Activated B cell treated with CpG ODN at 0.5 μM for 24 hours (primary cell): ENCODE results near the gene RPL3. TPM values are rescaled to one million over a fixed set of nuclear protein-coding genes. Genes with fewer than 3 reads are reported as not detected.

Experiments
- ATAC-seq: fragments of 200-7000 bp; cut with Tn5 transposase; one replicate; pipeline ENCODE4 v1.10.0; 2021; ENCODE audit warnings: low read depth, mild to moderate bottlenecking, moderate library complexity
- CTCF ChIA-PET: fragments of 350-600 bp; sonication (Branson Sonifier 250); formaldehyde crosslinking; loops from one replicate; lab custom pipeline; 2021; ENCODE audit warnings: antibody characterized with exemption; lab: Charles Lee
- POLR2A ChIA-PET: fragments of 350-600 bp; sonication (Branson Sonifier 250); formaldehyde crosslinking; loops from one replicate; lab custom pipeline; 2021; ENCODE audit warnings: antibody characterized with exemption; lab: Charles Lee
- DNase-seq: peaks from one replicate; pipeline ENCODE4 v3.0.0; 2022
- H3K27ac Mint-ChIP-seq: one replicate; pipeline ENCODE4 v1.8.0; 2020; ENCODE audit warnings: mixed read lengths
- H3K27me3 Mint-ChIP-seq: one replicate; pipeline ENCODE4 v1.8.0; 2021; ENCODE audit warnings: mixed read lengths
- H3K36me3 Mint-ChIP-seq: one replicate; pipeline ENCODE4 v1.8.0; 2021; ENCODE audit warnings: low read depth, mixed read lengths
- H3K4me1 Mint-ChIP-seq: one replicate; pipeline ENCODE4 v1.8.0; 2021; ENCODE audit warnings: mixed read lengths
- H3K4me3 Mint-ChIP-seq: one replicate; pipeline ENCODE4 v1.8.0; 2020; ENCODE audit warnings: mild to moderate bottlenecking, mixed read lengths
- H3K9me3 Mint-ChIP-seq: one replicate; pipeline ENCODE4 v1.8.0; 2020; ENCODE audit warnings: mixed read lengths
- intact Hi-C: fragments of 100-400 bp; cut with micrococcal nuclease; formaldehyde crosslinking; loops from one replicate; pipeline ENCODE4 v1.15.1; 2024
- total RNA-seq: library from RNA; stranded (reverse); gene quantifications from 2 replicates; pipeline ENCODE4 v1.2.3, GENCODE V29; 2022
- TF ChIP-seq, protein P1 (sequence below): fragments of 200-600 bp; IDR thresholded peaks from one replicate; pipeline ENCODE4 v1.8.0; 2022; ENCODE audit warnings: antibody characterized with exemption, mild to moderate bottlenecking

RPL3 gene
- total RNA-seq, 1 donor from 2014 or later: 3,087 TPM

DNA sequence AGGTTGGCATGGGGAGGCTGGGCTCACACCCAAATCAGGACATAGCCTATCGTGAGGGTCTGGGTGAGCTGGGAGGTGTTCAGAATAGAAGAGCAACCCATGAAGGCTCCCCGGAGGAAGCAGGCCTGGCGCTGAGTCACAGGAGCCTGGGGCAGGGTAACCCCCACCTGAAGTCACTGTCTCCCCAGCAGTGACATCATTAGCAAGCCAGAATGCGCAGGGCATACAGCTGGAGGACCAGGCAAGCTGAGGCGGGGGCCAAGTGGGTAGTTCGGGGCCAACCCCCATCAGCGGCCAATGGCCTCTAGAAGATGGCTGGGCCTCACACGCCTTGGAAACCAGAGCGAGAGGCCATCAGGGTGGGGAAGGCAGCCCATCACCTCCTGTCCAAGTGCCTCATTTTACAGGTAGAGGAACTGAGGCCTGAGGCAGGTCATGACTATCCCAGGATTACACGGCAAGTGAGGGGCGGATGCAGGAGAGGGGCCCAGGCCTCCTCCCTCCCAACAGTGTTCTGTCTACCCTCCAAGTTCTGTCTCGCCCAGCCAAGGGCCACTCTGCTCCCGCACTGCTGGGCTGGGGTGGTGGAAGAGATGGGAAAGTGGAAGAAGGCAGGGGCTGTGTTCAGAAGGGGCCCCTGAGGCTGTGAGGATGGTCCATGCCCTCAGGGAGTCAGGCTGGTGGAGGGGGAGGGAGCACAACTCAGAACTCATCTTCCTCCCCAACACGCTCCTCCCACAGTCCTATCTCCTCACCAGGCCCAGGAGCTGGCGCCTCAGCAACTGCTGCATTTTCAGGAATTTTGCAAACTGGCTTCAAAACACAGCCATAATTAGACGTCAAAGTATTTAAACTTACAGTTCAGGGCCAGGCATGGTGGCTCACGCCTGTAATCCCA is 24.6 kb downstream of the RPL3 start:
- Mint-ChIP-seq H3K4me3 (no peak overlapping the region), H3K36me3 (no peaks in the 10 kb centered on the region), H3K4me1 (peaks cover 18% of the 10 kb centered on the region), H3K9me3 (no peaks in the 10 kb centered on the region), H3K27ac (no peak overlapping the region), H3K27me3 (no peaks in the 10 kb centered on the region)
- TF ChIP-seq, protein P1, sequence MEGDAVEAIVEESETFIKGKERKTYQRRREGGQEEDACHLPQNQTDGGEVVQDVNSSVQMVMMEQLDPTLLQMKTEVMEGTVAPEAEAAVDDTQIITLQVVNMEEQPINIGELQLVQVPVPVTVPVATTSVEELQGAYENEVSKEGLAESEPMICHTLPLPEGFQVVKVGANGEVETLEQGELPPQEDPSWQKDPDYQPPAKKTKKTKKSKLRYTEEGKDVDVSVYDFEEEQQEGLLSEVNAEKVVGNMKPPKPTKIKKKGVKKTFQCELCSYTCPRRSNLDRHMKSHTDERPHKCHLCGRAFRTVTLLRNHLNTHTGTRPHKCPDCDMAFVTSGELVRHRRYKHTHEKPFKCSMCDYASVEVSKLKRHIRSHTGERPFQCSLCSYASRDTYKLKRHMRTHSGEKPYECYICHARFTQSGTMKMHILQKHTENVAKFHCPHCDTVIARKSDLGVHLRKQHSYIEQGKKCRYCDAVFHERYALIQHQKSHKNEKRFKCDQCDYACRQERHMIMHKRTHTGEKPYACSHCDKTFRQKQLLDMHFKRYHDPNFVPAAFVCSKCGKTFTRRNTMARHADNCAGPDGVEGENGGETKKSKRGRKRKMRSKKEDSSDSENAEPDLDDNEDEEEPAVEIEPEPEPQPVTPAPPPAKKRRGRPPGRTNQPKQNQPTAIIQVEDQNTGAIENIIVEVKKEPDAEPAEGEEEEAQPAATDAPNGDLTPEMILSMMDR: no peak
- DNase-seq: no peak
- POLR2A ChIA-PET: no interaction called here
- CTCF ChIA-PET: no interaction called here
- no peak for ATAC-seq
- intact Hi-C loops: no loop called here

- H3K27me3 Mint-ChIP-seq: no peaks in the 10 kb centered on the region
- H3K4me3 Mint-ChIP-seq: no peak overlapping the region
- no peaks in the 10 kb centered on the region for H3K9me3 Mint-ChIP-seq
- no peak overlapping the region for H3K27ac Mint-ChIP-seq
- DNase-seq (no peak), ATAC-seq (no peak)
- H3K4me1 Mint-ChIP-seq: peaks cover 10% of the 10 kb centered on the region
- ChIA-PET CTCF (no interaction called here), POLR2A (no interaction called here)
- TF ChIP-seq, protein P1: no peak
- intact Hi-C loops: no loop called here
- H3K36me3 Mint-ChIP-seq: no peaks in the 10 kb centered on the region
Observed at GRCh38 chr22:39293766-39294368, 25.6 kb downstream of the RPL3 start.

DNA sequence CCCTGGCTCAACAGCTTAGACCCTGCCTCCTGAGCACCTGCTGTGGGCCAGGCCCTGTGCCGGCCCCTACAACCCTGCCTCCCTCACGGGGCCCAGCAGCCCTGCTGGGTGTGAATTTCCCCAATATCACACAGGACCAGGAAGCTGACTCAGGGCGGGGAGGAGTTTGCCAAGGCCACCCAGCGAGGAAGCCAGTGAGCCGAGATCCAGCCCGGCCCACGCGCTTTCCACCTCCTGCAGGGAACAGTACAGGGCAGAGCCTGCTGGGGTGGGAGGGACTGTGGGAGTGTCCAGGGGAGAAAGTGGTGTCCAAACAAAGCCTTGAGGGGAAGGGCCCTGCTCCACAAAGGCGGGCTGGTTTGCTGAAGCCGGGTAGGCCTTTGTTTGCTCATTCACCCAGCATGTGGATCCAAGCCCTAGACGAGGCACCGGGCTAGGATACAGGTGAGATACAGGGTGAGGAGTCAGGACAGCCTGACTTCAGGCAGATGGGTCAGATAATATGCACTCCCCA is 26.8 kb downstream of the RPL3 start:
- H3K36me3 Mint-ChIP-seq: no peaks in the 10 kb centered on the region
- no peak overlapping the region for H3K4me3 Mint-ChIP-seq
- H3K9me3 Mint-ChIP-seq: no peaks in the 10 kb centered on the region
- TF ChIP-seq, protein P1: no peak
- intact Hi-C loops: no loop called here
- no peaks in the 10 kb centered on the region for H3K27me3 Mint-ChIP-seq
- CTCF ChIA-PET: no interaction called here
- ATAC-seq: no peak
- peaks cover 7% of the 10 kb centered on the region for H3K4me1 Mint-ChIP-seq
- DNase-seq: no peak
- POLR2A ChIA-PET: no interaction called here
- H3K27ac Mint-ChIP-seq: no peak overlapping the region

GRCh38 chr22:39292031-39292462 is 27.4 kb downstream of the RPL3 start:
- H3K4me1 Mint-ChIP-seq: peaks cover 8% of the 10 kb centered on the region
- H3K27me3 Mint-ChIP-seq: no peaks in the 10 kb centered on the region
- H3K36me3 Mint-ChIP-seq: no peaks in the 10 kb centered on the region
- H3K9me3 Mint-ChIP-seq: no peaks in the 10 kb centered on the region
- DNase-seq (no peak), ATAC-seq (no peak)
- TF ChIP-seq, protein P1: no peak
- ChIA-PET CTCF (no interaction called here), POLR2A (no interaction called here)
- H3K27ac Mint-ChIP-seq: no peak overlapping the region
- H3K4me3 Mint-ChIP-seq: no peak overlapping the region
- intact Hi-C loops: no loop called here

GRCh38 chr22:39291523-39291922 is 27.9 kb downstream of the RPL3 start:
- H3K4me3 Mint-ChIP-seq: no peak overlapping the region
- no peaks in the 10 kb centered on the region for H3K27me3 Mint-ChIP-seq
- TF ChIP-seq, protein P1: no peak
- H3K9me3 Mint-ChIP-seq: no peaks in the 10 kb centered on the region
- ATAC-seq: no peak
- H3K27ac Mint-ChIP-seq: no peak overlapping the region
- ChIA-PET CTCF (no interaction called here), POLR2A (no interaction called here)
- DNase-seq: no peak
- intact Hi-C loops: no loop called here
- no peaks in the 10 kb centered on the region for H3K36me3 Mint-ChIP-seq
- peaks cover 14% of the 10 kb centered on the region for H3K4me1 Mint-ChIP-seq
